ENCODE results near the gene PTBP3.
"Not testable (repeated sequence)": the region's sequence is repeated elsewhere in the genome, so short reads cannot be mapped to it uniquely, and the experiment has no call there.

PTBP3 gene

GRCh38 chr9:112267086-112267485 lies 66.3 kb downstream of the PTBP3 start:
- DNase-seq: not testable (repeated sequence)

- no peak for DNase-seq
Measured at GRCh38 chr9:112265391-112265790, 68.0 kb downstream of the PTBP3 start.

- DNase-seq: no peak
Measured at GRCh38 chr9:112262577-112262976, 70.8 kb downstream of the PTBP3 start.

- DNase-seq: no peak
Measured at GRCh38 chr9:112261133-112261532, 72.3 kb downstream of the PTBP3 start.

- no peak for DNase-seq
Measured at GRCh38 chr9:112258106-112258505, 75.3 kb downstream of the PTBP3 start.

- DNase-seq: no peak
Measured at GRCh38 chr9:112252194-112252593, 81.2 kb downstream of the PTBP3 start.

- DNase-seq: no peak
Measured at GRCh38 chr9:112249277-112249676, 84.1 kb downstream of the PTBP3 start.

GRCh38 chr9:112248722-112249121 lies 84.7 kb downstream of the PTBP3 start:
- DNase-seq: no peak

GRCh38 chr9:112247090-112247489 lies 86.3 kb downstream of the PTBP3 start:
- no peak for DNase-seq

GRCh38 chr9:112245126-112245525 lies 88.3 kb downstream of the PTBP3 start:
- no peak for DNase-seq

- DNase-seq: no peak
Measured at GRCh38 chr9:112242147-112242804, 91.1 kb downstream of the PTBP3 start.

GRCh38 chr9:112241491-112241890 lies 91.9 kb downstream of the PTBP3 start:
- no peak for DNase-seq

GRCh38 chr9:112239708-112240107 lies 93.7 kb downstream of the PTBP3 start:
- no peak for DNase-seq

- DNase-seq: no peak
Measured at GRCh38 chr9:112239284-112239683, 94.1 kb downstream of the PTBP3 start.

- no peak for DNase-seq
Measured at GRCh38 chr9:112234779-112235178, 98.6 kb downstream of the PTBP3 start.

GRCh38 chr9:112233769-112234168 lies 99.7 kb downstream of the PTBP3 start:
- DNase-seq: no peak

- no peak for DNase-seq
Measured at GRCh38 chr9:112232233-112232632, 101.2 kb downstream of the PTBP3 start.

- DNase-seq: no peak
Measured at GRCh38 chr9:112226091-112226490, 107.3 kb downstream of the PTBP3 start.

- no peak for DNase-seq
Measured at GRCh38 chr9:112224401-112225289, 108.8 kb downstream of the PTBP3 start.

- no peak for DNase-seq
Measured at GRCh38 chr9:112218908-112219307, 114.5 kb downstream of the PTBP3 start.

GRCh38 chr9:112212926-112213325 lies 120.5 kb downstream of the PTBP3 start:
- no peak for DNase-seq

- DNase-seq: no peak
Measured at GRCh38 chr9:112207451-112207850, 126.0 kb downstream of the PTBP3 start.

- DNase-seq: no peak
Measured at GRCh38 chr9:112203536-112203935, 129.9 kb downstream of the PTBP3 start.

- no peak for DNase-seq
Measured at GRCh38 chr9:112200711-112201110, 132.7 kb downstream of the PTBP3 start.

All from NCI-H446 (cell line).